GM18519 (cell line): ENCODE measurements around the gene FST.

Experiments
- ATAC-seq: cut with Tn5 transposase; IDR thresholded peaks from one replicate; pipeline ENCODE4 v1.9.1; 2021; ENCODE audit warnings: mild to moderate bottlenecking, moderate library complexity; ENCODE audit not compliant: unreplicated experiment, low FRiP score

The FST gene, protein sequence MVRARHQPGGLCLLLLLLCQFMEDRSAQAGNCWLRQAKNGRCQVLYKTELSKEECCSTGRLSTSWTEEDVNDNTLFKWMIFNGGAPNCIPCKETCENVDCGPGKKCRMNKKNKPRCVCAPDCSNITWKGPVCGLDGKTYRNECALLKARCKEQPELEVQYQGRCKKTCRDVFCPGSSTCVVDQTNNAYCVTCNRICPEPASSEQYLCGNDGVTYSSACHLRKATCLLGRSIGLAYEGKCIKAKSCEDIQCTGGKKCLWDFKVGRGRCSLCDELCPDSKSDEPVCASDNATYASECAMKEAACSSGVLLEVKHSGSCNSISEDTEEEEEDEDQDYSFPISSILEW

DNA sequence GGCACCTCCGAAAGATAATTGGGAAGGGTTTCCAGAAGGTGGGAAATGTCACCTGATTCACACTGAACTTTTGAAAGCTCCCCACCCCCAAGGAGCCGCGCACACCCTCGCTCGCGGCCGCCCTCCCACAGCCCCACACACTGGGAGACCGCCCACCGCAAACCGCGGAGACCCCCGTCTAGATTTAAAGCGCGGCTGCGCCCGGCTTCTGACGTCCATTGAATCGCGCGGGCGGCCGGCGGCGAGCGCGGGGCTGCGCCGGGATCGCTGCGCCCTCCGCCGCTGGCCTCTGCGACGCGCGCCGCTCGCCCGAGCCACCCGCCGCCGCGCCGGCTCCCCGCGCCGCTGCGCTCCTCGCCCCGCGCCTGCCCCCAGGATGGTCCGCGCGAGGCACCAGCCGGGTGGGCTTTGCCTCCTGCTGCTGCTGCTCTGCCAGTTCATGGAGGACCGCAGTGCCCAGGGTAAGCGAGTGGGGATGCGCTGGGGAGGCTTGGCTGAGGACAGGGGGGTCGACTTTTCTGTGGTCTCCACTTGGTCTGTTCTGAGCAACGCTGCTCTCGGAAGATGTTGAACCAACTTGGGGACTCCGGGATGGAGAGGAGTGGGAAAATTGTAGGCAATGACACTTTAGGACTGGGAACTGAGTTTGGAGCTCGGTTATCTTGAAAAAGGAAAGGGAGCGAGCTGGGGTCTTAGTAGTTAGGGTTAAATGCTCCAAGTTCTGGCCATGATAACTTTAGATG is at the start of gene FST:
Gene FST (plus strand): TSS at position 214 of the 743 bp plus-strand sequence. CDS start 163 bp downstream, at position 377.
- no peak for ATAC-seq

GRCh38 chr5:53431665-53432064 is 48.8 kb upstream of the FST start:
- ATAC-seq, result no peak

DNA sequence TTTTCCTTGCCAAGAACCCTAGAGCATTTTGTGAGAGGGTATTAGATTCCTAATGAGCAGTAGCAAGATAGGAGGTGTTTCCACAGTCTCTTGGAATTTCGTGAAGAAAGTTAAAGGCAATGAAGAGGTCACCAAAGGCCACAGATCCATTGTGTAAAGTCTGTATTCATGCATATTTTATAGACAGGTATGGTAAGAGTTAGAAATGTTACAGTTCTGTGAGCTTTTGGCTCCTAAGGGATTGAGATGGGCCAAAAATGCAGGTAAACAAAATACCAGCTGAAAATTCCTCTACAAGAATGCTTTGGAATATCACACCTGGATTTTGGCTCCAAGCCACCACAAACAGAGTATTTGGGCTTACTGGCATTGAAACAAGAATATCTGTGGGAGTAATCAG is 47.4 kb upstream of the FST start:
- no peak for ATAC-seq

GRCh38 chr5:53434541-53434940 is 45.9 kb upstream of the FST start:
- ATAC-seq, result no peak

DNA sequence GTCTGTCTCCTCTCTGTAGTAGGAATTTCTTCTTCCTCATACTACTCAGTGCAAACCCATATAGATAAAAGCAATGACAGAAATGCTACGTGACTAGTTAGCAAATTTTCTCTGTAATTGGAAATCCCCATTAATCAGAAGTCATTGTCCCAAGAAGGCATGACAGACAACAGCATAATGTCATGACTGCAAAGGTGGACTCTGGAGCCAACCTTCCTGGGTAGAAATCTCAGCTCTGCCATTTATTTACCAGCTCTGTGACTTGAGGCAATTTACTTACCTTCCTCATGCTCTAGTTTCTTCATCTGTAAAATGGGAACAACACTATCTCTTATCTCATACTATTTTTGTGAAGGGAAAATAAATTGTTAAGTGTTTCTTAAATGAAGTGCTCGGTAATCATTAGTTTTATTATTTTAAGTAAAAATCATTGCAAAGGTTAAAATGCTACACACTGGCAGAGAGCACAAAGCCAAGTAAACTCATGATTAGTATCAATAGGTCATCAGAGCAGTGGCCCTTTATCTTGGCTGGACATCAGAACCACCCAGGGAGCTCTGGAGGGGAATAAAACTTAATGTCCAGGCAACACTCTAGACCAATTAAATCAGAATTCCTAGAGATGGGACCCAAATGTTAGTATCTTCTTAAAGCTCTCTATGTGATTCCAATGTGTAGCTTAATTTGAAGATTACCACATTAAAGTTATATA is 43.8 kb upstream of the FST start:
- ATAC-seq, result no peak

- no peak for ATAC-seq
Measured at GRCh38 chr5:53438079-53438478, 42.4 kb upstream of the FST start.

- ATAC-seq, result no peak
Measured at GRCh38 chr5:53438486-53439472, 41.6 kb upstream of the FST start.

DNA sequence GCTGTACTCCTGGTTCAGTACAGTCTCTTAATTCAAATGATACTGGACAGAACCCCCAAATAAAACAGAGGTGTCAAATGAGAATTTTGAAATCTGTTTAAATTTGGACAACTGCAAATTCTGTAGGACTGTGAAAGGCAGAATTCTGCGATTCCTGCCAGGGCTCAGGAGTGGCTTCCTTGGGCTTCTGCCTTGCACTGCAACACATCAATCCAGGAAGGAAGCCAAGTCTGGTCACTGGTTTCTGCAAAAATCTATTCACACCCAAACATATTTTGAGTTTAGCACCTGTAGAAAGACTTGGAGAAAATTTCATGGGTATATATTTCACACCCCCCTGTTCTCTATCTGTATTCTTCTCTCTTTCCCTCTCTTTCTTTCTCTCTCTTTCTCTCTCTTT is 37.5 kb upstream of the FST start:
- ATAC-seq, result no peak

GRCh38 chr5:53445569-53445968 is 34.9 kb upstream of the FST start:
- no peak for ATAC-seq

- ATAC-seq, result no peak
Measured at GRCh38 chr5:53446908-53447307, 33.5 kb upstream of the FST start.

- no peak for ATAC-seq
Measured at GRCh38 chr5:53448851-53449250, 31.6 kb upstream of the FST start.

GRCh38 chr5:53453898-53454718 is 26.3 kb upstream of the FST start:
- no peak for ATAC-seq

DNA sequence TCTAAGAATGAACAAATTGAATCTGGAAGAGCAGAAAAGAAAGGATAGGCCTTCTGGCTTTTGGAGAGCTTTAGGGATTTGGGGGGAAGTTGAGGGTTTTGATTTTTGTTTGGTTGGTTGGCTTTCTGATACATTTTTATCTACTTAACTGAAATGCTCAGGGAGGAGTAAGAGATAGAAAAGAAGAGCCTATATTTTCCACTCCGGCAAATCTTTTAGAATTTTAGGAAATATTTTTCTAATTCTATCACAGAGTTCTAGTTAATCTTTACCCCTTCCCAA is 25.8 kb upstream of the FST start:
- ATAC-seq, result no peak

DNA sequence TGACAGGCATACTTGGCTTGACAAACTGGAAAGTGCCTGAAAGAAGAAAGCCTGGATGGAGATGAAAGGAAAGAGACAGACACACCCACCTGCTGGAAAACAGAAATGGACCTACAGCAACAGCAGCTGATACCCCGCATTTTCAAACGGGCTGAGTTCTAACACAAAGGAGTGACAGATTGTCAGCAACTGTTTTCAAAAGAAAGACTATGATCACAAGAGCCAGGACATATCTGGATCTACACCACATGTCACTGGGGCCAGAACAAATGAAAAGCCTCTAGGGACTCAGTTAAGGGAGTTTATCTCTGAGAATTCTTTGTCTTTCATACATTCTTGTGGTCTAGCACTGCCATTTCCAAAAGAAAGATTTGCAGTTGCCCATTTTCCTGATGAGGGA is 24.1 kb upstream of the FST start:
- ATAC-seq, result no peak

DNA sequence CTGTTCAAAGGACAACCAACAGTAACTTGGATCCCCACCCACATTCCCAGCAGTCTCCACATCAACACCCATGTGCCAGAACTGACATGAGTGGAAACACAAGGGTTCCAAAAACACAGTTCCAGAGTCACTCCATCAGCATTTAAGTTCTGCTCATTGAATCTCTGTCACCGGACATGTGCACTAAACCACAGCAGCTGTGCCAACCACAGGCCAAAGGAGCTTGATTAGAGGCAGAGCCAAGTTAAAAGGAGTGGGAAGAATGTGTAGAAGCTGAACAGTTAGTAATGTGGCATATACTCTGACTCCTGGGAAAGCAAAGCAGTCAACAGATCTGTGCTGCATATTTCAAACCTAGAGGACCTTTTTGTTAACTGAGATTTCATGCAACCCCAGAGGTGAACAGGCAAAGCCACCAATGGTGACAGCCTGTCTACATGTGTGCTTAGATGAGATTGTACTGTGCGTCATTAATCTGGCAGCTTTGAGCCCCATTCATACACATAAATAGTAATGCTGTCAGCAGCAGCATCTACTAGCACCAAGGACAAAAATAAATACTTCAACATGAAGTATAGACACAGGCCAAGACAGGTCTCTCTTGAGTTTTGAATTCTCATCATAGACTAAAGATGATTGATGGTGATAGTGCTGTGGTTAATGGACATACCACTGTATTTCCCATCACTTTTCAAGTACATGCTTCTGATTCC is 16.4 kb upstream of the FST start:
- no peak for ATAC-seq

DNA sequence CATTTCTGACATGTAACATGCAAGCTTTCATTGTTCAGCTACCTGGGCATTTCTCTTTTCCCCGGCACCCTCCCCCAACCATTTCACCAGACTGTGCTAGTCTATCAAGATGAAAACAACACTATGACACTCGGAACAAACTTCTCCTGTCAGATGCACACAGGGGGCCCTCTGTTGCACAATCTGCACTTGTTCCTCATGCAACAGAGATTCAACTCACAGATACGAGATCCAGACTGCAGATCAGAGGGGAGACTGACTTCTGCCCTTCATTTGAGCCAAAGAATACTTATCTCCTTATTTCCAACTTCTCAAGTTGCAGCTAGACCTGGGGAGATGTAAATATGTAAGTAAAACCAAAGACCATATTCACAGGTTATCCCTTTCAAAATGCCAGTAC is 15.7 kb upstream of the FST start:
- no peak for ATAC-seq

DNA sequence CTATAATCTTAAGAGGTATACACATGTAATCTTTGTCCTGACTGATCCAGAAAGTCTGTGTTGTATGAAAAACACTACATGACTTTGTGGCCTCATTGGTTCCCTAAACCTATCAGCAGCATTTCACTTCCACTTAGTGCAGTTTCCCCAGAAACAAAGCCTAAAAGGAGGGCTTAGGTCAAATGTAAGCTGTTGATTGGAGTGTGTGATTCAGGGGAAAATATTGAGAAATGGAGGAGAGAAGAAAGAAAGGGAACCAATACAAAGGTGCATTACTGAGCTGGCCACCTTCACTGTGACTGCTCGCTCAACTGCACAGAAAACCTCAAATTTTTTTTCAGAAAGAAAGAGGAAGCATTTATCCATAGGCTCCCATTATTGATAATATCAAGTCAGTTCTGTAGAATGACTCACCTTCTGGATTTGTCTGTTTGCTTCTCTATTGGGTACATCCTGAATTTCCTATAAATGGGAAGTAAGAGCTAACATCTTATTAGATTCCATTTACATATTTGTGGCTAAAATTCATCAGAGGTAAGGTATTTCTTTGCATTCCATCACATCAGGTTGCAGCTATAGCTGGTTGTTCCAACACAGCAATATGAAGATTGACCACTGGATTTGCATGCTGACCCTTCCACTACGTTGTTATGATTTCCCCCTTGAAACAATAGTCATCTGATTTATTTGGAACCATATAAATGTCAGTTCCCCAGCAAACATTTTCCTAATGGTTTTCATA is 10.3 kb upstream of the FST start:
- ATAC-seq, result peak; percentile 56

GRCh38 chr5:53472279-53472678 is 8.2 kb upstream of the FST start:
- no peak for ATAC-seq
